H1 (cell line): Measurements from ENCODE around the gene FMN2. TPM values are rescaled to one million over a fixed set of nuclear protein-coding genes. Genes with fewer than 3 reads are reported as not detected.

Source experiments
- CTCF ChIA-PET: fragments of 300-600 bp; sonication (Branson Sonifier 250); formaldehyde crosslinking; loops from one replicate; lab custom pipeline; 2021; ENCODE audit not compliant: partially characterized antibody; lab: Charles Lee
- POLR2A ChIA-PET: fragments of 300-600 bp; sonication (Branson Sonifier 250); formaldehyde crosslinking; loops from one replicate; lab custom pipeline; 2021; ENCODE audit warnings: inconsistent platforms; ENCODE audit not compliant: partially characterized antibody; lab: Charles Lee
- DNase-seq, 2 experiments: peaks; one replicate each; pipeline versions ENCODE4 v3.0.0 to v3.0.0-alpha.2; 2010 to 2022; ENCODE audit warnings: low spot score in 2 of 2, low read depth in 1 of 2, mixed read lengths in 1 of 2
- FAIRE-seq: peaks from 2 replicates; lab custom pipeline; 2011; peaks lifted over from hg19 to GRCh38; lab: Jason Lieb, UNC
- H2AFZ ChIP-seq: 2 replicates; pipeline ENCODE4 v1.8.1; 2012; ENCODE audit warnings: low read length, inconsistent platforms
- H2AK5ac ChIP-seq: 2 replicates; pipeline ENCODE4 v1.6.1; 2013; ENCODE audit warnings: low read depth, low read length
- H2BK120ac ChIP-seq: replicated peaks from 2 replicates; pipeline ENCODE3; 2013; ENCODE audit warnings: low read depth, low read length, inconsistent platforms
- H2BK12ac ChIP-seq: 2 replicates; pipeline ENCODE4 v1.6.1; 2013; ENCODE audit warnings: low read depth, low read length
- H2BK15ac ChIP-seq: 2 replicates; pipeline ENCODE4 v1.6.1; 2013; ENCODE audit warnings: low read length
- H2BK20ac ChIP-seq: 2 replicates; pipeline ENCODE4 v1.6.1; 2013; ENCODE audit warnings: low read length
- H2BK5ac ChIP-seq: 2 replicates; pipeline ENCODE4 v1.6.1; 2013; ENCODE audit warnings: low read depth, low read length
- H3K14ac ChIP-seq: 2 replicates; pipeline ENCODE4 v1.6.1; 2013; ENCODE audit warnings: inconsistent platforms; ENCODE audit not compliant: insufficient read length
- H3K18ac ChIP-seq: 2 replicates; pipeline ENCODE4 v1.6.1; 2013; ENCODE audit warnings: low read length; ENCODE audit errors: extremely low read depth
- H3K23ac ChIP-seq: 2 replicates; pipeline ENCODE4 v1.6.1; 2013; ENCODE audit warnings: inconsistent platforms; ENCODE audit not compliant: insufficient read length
- H3K23me2 ChIP-seq: 2 replicates; pipeline ENCODE4 v1.6.1; 2013; ENCODE audit warnings: low read depth, low read length
- H3K27ac ChIP-seq: 2 replicates; pipeline ENCODE4 v1.6.1; 2011; ENCODE audit warnings: low read depth, low read length, inconsistent platforms
- H3K27me3 ChIP-seq, 4 experiments: replicated peaks in 1 of 4; 1 replicate in 1 of 4; 2 replicates in 3 of 4; pipeline versions ENCODE4 v1.6.1 to v1.8.1; 2011 to 2013; ENCODE audit warnings: low read length in 3 of 4, mild to moderate bottlenecking in 3 of 4, inconsistent platforms in 2 of 4, mixed read lengths in 2 of 4, moderate library complexity in 1 of 4; ENCODE audit not compliant: control insufficient read depth in 3 of 4, insufficient read depth in 3 of 4; ENCODE audit errors: extremely low read depth in 1 of 4
- H3K36me3 ChIP-seq, 4 experiments: 2 replicates each; pipeline versions ENCODE4 v1.6.1 to v1.8.1; 2011 to 2013; ENCODE audit warnings: mild to moderate bottlenecking in 4 of 4, low read length in 3 of 4, moderate library complexity in 2 of 4, control low read depth in 1 of 4, inconsistent platforms in 1 of 4; ENCODE audit not compliant: insufficient read depth in 4 of 4, control insufficient read depth in 2 of 4
- H3K4ac ChIP-seq: replicated peaks from 2 replicates; pipeline ENCODE3; 2013; ENCODE audit warnings: low read length, low read depth, mixed read lengths, inconsistent platforms; ENCODE audit not compliant: insufficient read length
- H3K4me1 ChIP-seq, 4 experiments: replicated peaks in 1 of 4; 1 replicate in 1 of 4; 2 replicates in 3 of 4; pipeline versions ENCODE4 v1.6.1 to v1.8.1; 2011 to 2013; ENCODE audit warnings: low read length in 3 of 4, inconsistent platforms in 2 of 4, mixed read lengths in 1 of 4; ENCODE audit not compliant: insufficient read depth in 4 of 4, control insufficient read depth in 3 of 4
- H3K4me2 ChIP-seq, 2 experiments: 2 replicates each; pipeline versions ENCODE4 v1.6.1 to v1.8.1; 2011 to 2013; ENCODE audit warnings: low read depth in 2 of 2, low read length in 2 of 2, control low read depth in 1 of 2, inconsistent platforms in 1 of 2, mild to moderate bottlenecking in 1 of 2; ENCODE audit not compliant: insufficient read depth in 1 of 2
- H3K4me3 ChIP-seq, 4 experiments: fragments of 200-600, 300-600 bp in 1 of 4; sonication (generic), shearing (Covaris generic), sonication (Bioruptor Twin) in 1 of 4; 2 replicates each; pipeline versions ENCODE4 v1.5.1 to v1.8.1; 2011 to 2016; ENCODE audit warnings: low read length in 4 of 4, low read depth in 3 of 4, control low read depth in 2 of 4, inconsistent platforms in 2 of 4, mild to moderate bottlenecking in 2 of 4, mixed read lengths in 1 of 4, moderate library complexity in 1 of 4; ENCODE audit not compliant: insufficient read depth in 2 of 4; ENCODE audit errors: extremely low read depth in 1 of 4
- H3K56ac ChIP-seq: replicated peaks from 2 replicates; pipeline ENCODE3; 2013; ENCODE audit warnings: low read depth, mild to moderate bottlenecking, mixed read lengths, low read length, inconsistent platforms; ENCODE audit not compliant: insufficient read length
- H3K79me1 ChIP-seq: 2 replicates; pipeline ENCODE4 v1.6.1; 2013; ENCODE audit warnings: low read depth, low read length, control low read depth
- H3K79me2 ChIP-seq, 2 experiments: 2 replicates each; pipeline versions ENCODE4 v1.6.1 to v1.8.1; 2012 to 2013; ENCODE audit warnings: low read length in 2 of 2, mild to moderate bottlenecking in 2 of 2, inconsistent platforms in 1 of 2; ENCODE audit not compliant: insufficient read depth in 2 of 2, control insufficient read depth in 1 of 2
- H3K9ac ChIP-seq, 4 experiments: replicated peaks in 1 of 4; 1 replicate in 1 of 4; 2 replicates in 3 of 4; pipeline versions ENCODE4 v1.6.1 to v1.8.1; 2011 to 2013; ENCODE audit warnings: low read depth in 3 of 4, low read length in 3 of 4, control low read depth in 2 of 4, mild to moderate bottlenecking in 2 of 4, moderate library complexity in 2 of 4, inconsistent platforms in 1 of 4; ENCODE audit errors: extremely low read depth in 1 of 4
- H3K9me3 ChIP-seq, 2 experiments: 2 replicates each; pipeline versions ENCODE4 v1.6.1 to v1.8.1; 2012 to 2013; ENCODE audit warnings: mild to moderate bottlenecking in 2 of 2, moderate library complexity in 2 of 2, control low read depth in 1 of 2, inconsistent platforms in 1 of 2, low read depth in 1 of 2, low read length in 1 of 2, mixed read lengths in 1 of 2; ENCODE audit not compliant: insufficient read depth in 2 of 2
- H4K20me1 ChIP-seq, 2 experiments: replicated peaks in 1 of 2; 2 replicates each; pipeline versions ENCODE3 to v1.8.1; 2011 to 2013; ENCODE audit warnings: inconsistent platforms in 2 of 2, low read length in 2 of 2, mild to moderate bottlenecking in 1 of 2; ENCODE audit not compliant: insufficient read depth in 2 of 2, control insufficient read depth in 1 of 2
- H4K5ac ChIP-seq: 2 replicates; pipeline ENCODE4 v1.6.1; 2013; ENCODE audit warnings: low read length, low read depth, mixed read lengths, inconsistent platforms; ENCODE audit not compliant: insufficient read length
- H4K8ac ChIP-seq: 2 replicates; pipeline ENCODE4 v1.8.0; 2013; ENCODE audit warnings: mild to moderate bottlenecking, moderate library complexity, low read length, inconsistent platforms; ENCODE audit not compliant: insufficient read depth; ENCODE audit errors: extremely low read depth
- H4K91ac ChIP-seq: replicated peaks from 2 replicates; pipeline ENCODE3; 2013; ENCODE audit warnings: low read length, mixed read lengths, inconsistent platforms; ENCODE audit not compliant: insufficient read length
- SP2 ChIP-seq: IDR thresholded peaks from 2 replicates; pipeline ENCODE4 v1.6.1; 2012; ENCODE audit warnings: mild to moderate bottlenecking, low read length, inconsistent platforms
- WGBS, 2 experiments: shearing (Covaris generic) in 1 of 2; methylation state at CpG; one replicate each; pipeline versions ENCODE4 v1.1.6 to v1.1.7; 2013 to 2015; ENCODE audit warnings: low lambda C conversion rate in 2 of 2, mixed read lengths in 2 of 2, inconsistent platforms in 1 of 2, low coverage in 1 of 2, missing lambda C conversion rate in 1 of 2; ENCODE audit not compliant: insufficient replicate concordance in 2 of 2, insufficient coverage in 1 of 2, insufficient read length in 1 of 2; ENCODE audit errors: extremely low coverage in 1 of 2, missing lambda C conversion rate in 1 of 2; 5-methylcytosine and 5-hydroxymethylcytosine counted together
- polyA plus RNA-seq, 7 experiments: library from polyadenylated mRNA; depleted of rRNA in 3 of 7; stranded (reverse) in 5 of 7; unstranded in 2 of 7; fragments of >200 nt in 5 of 7; fragments of 200-250 nt in 2 of 7; gene quantifications; 1 replicate in 5 of 7; 2 replicates in 1 of 7; 4 replicates in 1 of 7; pipeline versions ENCODE4 v1.2.1 to v1.2.3, GENCODE V29; 2011 to 2013; ENCODE audit warnings: missing spikeins in 2 of 7, mixed read lengths in 2 of 7
- total RNA-seq: library from RNA; stranded (reverse); fragmentation: NEBNext Ultra II Directional; extraction: Animal tissue kit (Norgen Biotek cat#: 25700); gene quantifications from 2 replicates; pipeline ENCODE4 v1.2.1, GENCODE V29; 2021

The FMN2 gene
- total and polyA plus RNA-seq, 2 of the 8 experiments (the other 6 are each of a cell fraction or from before 2014, with no cell fraction given) = 0.83 to 2.0 TPM

DNA sequence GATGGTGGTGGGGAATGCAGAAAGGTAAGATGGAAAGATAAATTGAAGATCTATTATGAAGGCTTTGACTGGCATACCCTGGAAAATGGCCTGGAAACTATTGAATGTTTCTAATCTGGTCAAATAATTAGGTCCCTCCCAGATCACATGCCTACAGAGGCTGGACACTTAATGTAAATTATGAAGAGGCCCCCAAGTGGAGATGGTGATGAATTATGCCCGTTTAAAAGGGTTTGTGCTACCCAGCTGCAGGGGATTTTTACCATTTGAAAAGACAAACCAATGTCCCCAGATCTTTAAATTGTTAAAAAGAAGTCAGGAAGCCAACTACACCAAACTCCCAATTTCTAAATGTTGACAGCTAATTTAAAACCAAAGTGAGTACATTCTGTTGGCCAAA lies 35.7 kb upstream of the FMN2 start:
- Histone ChIP-seq H2BK120ac (no peak overlapping the region), H3K4ac (no peak overlapping the region), H3K9ac (no peak overlapping the region), H3K4me1 (no peaks in the 10 kb centered on the region), H3K23ac (no peak overlapping the region), H4K8ac (no peak overlapping the region), H3K18ac (no peak overlapping the region), H3K4me2 (no peak overlapping the region), H2BK12ac (no peak overlapping the region), H4K91ac (no peak overlapping the region), H3K14ac (no peak overlapping the region), H2BK15ac (no peak overlapping the region), H3K36me3 (no peaks in the 10 kb centered on the region), H3K79me2 (no peaks in the 10 kb centered on the region), H3K23me2 (no peaks in the 10 kb centered on the region), H3K56ac (no peak overlapping the region), H3K79me1 (no peaks in the 10 kb centered on the region), H4K5ac (no peak overlapping the region), H3K27ac (no peak overlapping the region), H2BK5ac (no peak overlapping the region), H2BK20ac (no peak overlapping the region), H4K20me1 (no peaks in the 10 kb centered on the region), H2AFZ (no peak overlapping the region), H3K4me3 (no peak overlapping the region), H3K27me3 (no peaks in the 10 kb centered on the region), H2AK5ac (no peak overlapping the region), H3K9me3 (no peaks in the 10 kb centered on the region)
- FAIRE-seq (no peak), DNase-seq (no peak)
- ChIA-PET CTCF (interaction anchor here (1.0 to 1.6 kb wide), 4 partner anchors 29 to 94 kb away, joined by 3 to 5 read pairs (median 4); no protein-coding TSS in a partner anchor), POLR2A (no interaction called here)
- 73% methylated on average over 1 of the region's 1 CpG; no CpG with 5 or more reads in 1 of the 2 experiments for WGBS, 2 experiments
- TF ChIP-seq SP2 = no peak
